K562 (cell line): Measurements from ENCODE around the gene SLAMF9. TPM values are rescaled to one million over a fixed set of nuclear protein-coding genes. Genes with fewer than 3 reads are reported as not detected.

ENCODE experiments used
- E2F6 ChIP-seq, 2 experiments: IDR thresholded peaks; 2 replicates each; pipeline ENCODE4 v1.6.1; 2011; ENCODE audit warnings: borderline replicate concordance in 1 of 2, control low read depth in 1 of 2, low read depth in 1 of 2, low read length in 1 of 2, mild to moderate bottlenecking in 1 of 2, mixed read lengths in 1 of 2, moderate library complexity in 1 of 2; ENCODE audit not compliant: insufficient read depth in 1 of 2, insufficient read length in 1 of 2, poor library complexity in 1 of 2, severe bottlenecking in 1 of 2; ENCODE audit errors: extremely low read depth in 1 of 2
- GTF3C2 ChIP-seq: IDR thresholded peaks from 3 replicates; pipeline ENCODE4 v1.6.1; 2011; ENCODE audit warnings: borderline replicate concordance, mild to moderate bottlenecking, moderate library complexity; ENCODE audit not compliant: insufficient read length; ENCODE audit errors: extremely low read depth
- L3MBTL2 ChIP-seq: fragments of 450-650 bp; IDR thresholded peaks from 2 replicates; pipeline ENCODE4 v1.6.1; 2016; ENCODE audit warnings: mild to moderate bottlenecking, moderate library complexity
- NEUROD1 ChIP-seq: fragments of 150-350 bp; IDR thresholded peaks from 2 replicates; pipeline ENCODE4 v1.6.1; 2014; ENCODE audit warnings: borderline replicate concordance, low read length, low read depth; ENCODE audit not compliant: partially characterized antibody
- POLR2A ChIP-seq: fragments of 450-650 bp; conservative IDR thresholded peaks from 2 replicates; pipeline ENCODE4 v1.6.1; 2016
- RREB1 ChIP-seq: fragments of 250-450 bp; sonication (Bioruptor Pico); IDR thresholded peaks from 2 replicates; pipeline ENCODE4 v1.4.0; 2020
- ZBTB12 ChIP-seq: fragments of 250-450 bp; sonication (Bioruptor Pico); IDR thresholded peaks from 2 replicates; pipeline ENCODE4 v1.4.0; 2020
- polyA plus RNA-seq, 8 experiments: library from polyadenylated mRNA; depleted of rRNA in 4 of 8; stranded (reverse) in 5 of 8; unstranded in 3 of 8; fragments of >200 nt; fragmentation: Nextera tagmentation in 2 of 8; fragmentation: Illumina TruSeq in 1 of 8; extraction: Ambion mirVana in 2 of 8; extraction: Trizol in 1 of 8; gene quantifications; 2 replicates each; pipeline versions ENCODE4 v1.2.1 to v1.2.3, GENCODE V29; 2011 to 2014; ENCODE audit warnings: inconsistent platforms in 1 of 8, missing spikeins in 1 of 8
- total RNA-seq, 7 experiments: library from RNA; depleted of rRNA in 6 of 7; stranded (reverse); fragments of >200 nt in 6 of 7; fragmentation: Illumina TruSeq in 2 of 7; extraction: Trizol in 2 of 7; gene quantifications; 2 replicates each; pipeline versions ENCODE4 v1.2.1 to v1.2.3, GENCODE V29; 2011 to 2021; ENCODE audit warnings: low replicate concordance in 1 of 7

SLAMF9 gene
- total and polyA plus RNA-seq, 9 of the 15 experiments (the other 6 are each of a cell fraction or from before 2014, with no cell fraction given): 0.13 to 0.21 TPM; not detected in 7

- TF ChIP-seq RREB1 (CRISPR knock-in tag): 0 out of 2 replicates have a peak, but pooled peaks have one; percentile 29
- 0 out of 2 replicates have a peak, but pooled peaks have one; percentile 30 for TF ChIP-seq POLR2A
- peak; percentile 38 to 76 for TF ChIP-seq E2F6 (IDR thresholded peaks at IDR 0.05; ENCODE audit: borderline replicate concordance in 1 of 2, extremely low read depth in 1 of 2, insufficient read depth in 1 of 2, insufficient read length in 1 of 2, low read depth in 1 of 2, low read length in 1 of 2, poor library complexity in 1 of 2, severe bottlenecking in 1 of 2)
- TF ChIP-seq L3MBTL2: peak; percentile 88
- TF ChIP-seq GTF3C2: no peak
- peak; percentile 72 for TF ChIP-seq NEUROD1
- no peak for TF ChIP-seq ZBTB12 (CRISPR knock-in tag)
- TF ChIP-seq, all 486 proteins: peak for 39
These were observed 24.6 kb downstream of the SLAMF9 start (continued) for GRCh38 chr1:159929155-159930051.
